Uterus (tissue), 2 donors: ENCODE data around the gene FOXC2.

ENCODE experiments used
- POLR2A ChIP-seq, 2 donors: fragments of 450-650 bp; IDR thresholded peaks; one replicate each; pipeline ENCODE4 v1.6.1; 2016; ENCODE audit warnings: antibody characterized with exemption in 2 of 2, mild to moderate bottlenecking in 1 of 2, moderate library complexity in 1 of 2
- TF ChIP-seq, protein P1 (sequence below), 4 experiments: fragments of 200-600 bp in 2 of 4; fragments of 450-650 bp in 2 of 4; sonication (generic) in 2 of 4; IDR thresholded peaks; one replicate each; pipeline ENCODE4 v1.5.1; 2016 to 2019; ENCODE audit warnings: antibody characterized with exemption in 4 of 4, mild to moderate bottlenecking in 2 of 4, moderate library complexity in 1 of 4

DNA sequence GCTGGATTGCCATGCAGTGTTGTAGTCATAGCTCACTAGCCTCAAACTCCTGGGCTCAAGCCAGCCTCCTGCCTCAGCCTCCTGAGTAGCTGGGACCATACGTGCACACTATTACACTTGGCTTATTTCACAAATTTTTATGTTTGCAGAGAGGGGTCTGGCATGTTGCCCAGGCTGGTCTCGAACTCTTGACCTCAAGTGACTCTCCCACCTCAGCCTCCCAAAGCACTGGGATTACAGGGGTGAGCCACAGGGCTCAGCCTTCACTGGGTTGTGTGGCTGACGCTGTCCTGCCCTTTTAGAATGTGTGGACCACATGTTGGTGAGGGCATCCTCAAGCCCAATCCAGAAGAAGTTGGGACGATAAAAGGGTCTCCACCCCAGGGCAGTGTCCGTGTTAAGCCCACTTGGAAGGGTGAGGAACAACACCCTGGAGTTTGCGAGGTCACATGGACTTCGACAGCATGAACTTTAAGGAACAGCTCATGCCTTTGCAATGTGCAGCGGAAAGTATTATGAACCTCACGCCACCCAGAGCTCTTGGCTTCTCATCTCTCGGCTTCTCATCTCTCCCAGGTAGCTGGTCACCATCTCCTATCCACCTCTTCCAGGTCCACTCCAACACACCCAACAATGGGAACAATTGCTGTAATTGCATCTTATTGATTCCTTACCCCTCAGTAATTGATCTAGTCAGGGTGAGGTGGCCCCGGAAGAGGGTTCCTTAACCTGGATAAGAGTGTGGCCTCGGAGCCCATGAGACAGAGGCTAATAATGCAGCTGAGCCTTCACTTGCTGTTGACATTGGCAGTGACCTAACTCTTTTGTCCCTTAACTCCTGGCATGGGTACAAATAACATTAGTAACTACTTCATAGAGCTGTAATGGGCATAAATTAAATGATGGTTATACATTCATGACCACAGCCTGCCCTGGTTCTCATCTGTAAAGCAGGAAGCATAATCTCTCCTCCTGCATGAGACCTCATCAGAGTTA, 18.4 kb downstream of the FOXC2 start:
- TF ChIP-seq, protein P1, sequence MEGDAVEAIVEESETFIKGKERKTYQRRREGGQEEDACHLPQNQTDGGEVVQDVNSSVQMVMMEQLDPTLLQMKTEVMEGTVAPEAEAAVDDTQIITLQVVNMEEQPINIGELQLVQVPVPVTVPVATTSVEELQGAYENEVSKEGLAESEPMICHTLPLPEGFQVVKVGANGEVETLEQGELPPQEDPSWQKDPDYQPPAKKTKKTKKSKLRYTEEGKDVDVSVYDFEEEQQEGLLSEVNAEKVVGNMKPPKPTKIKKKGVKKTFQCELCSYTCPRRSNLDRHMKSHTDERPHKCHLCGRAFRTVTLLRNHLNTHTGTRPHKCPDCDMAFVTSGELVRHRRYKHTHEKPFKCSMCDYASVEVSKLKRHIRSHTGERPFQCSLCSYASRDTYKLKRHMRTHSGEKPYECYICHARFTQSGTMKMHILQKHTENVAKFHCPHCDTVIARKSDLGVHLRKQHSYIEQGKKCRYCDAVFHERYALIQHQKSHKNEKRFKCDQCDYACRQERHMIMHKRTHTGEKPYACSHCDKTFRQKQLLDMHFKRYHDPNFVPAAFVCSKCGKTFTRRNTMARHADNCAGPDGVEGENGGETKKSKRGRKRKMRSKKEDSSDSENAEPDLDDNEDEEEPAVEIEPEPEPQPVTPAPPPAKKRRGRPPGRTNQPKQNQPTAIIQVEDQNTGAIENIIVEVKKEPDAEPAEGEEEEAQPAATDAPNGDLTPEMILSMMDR (IDR thresholded peaks at IDR 0.05) = no peak
- no peak for TF ChIP-seq POLR2A (IDR thresholded peaks at IDR 0.05)
